Esophagus squamous epithelium (tissue), 5 donors: ENCODE measurements around the gene PMEL. TPM values are rescaled to one million over a fixed set of nuclear protein-coding genes. Genes with fewer than 3 reads are reported as not detected.

Experiments used
- DNase-seq: peaks from one replicate; lab custom pipeline; 2025; lab: John Stamatoyannopoulos, UW
- H3K27ac ChIP-seq, 4 donors: fragments of 200-600 bp; sonication (generic); one replicate each; pipeline ENCODE4 v1.5.1; 2016 to 2019; ENCODE audit warnings: mild to moderate bottlenecking in 1 of 4
- H3K27me3 ChIP-seq, 4 donors: fragments of 200-600 bp; sonication (generic); 1 replicate in 3 of 4; 2 replicates in 1 of 4; pipeline versions ENCODE4 v1.5.1 to v1.6.0; 2017 to 2021; ENCODE audit warnings: antibody characterized with exemption in 1 of 4
- H3K36me3 ChIP-seq, 3 donors: fragments of 200-600 bp; sonication (generic); one replicate each; pipeline ENCODE4 v1.5.1; 2016 to 2019
- H3K4me1 ChIP-seq, 3 donors: fragments of 200-600 bp; sonication (generic); one replicate each; pipeline ENCODE4 v1.5.1; 2017 to 2019
- H3K4me3 ChIP-seq, 4 donors: fragments of 200-600 bp; sonication (generic); 1 replicate in 3 of 4; 2 replicates in 1 of 4; pipeline ENCODE4 v1.5.1; 2016 to 2019; ENCODE audit warnings: mild to moderate bottlenecking in 2 of 4, moderate library complexity in 1 of 4
- H3K9me3 ChIP-seq, 3 donors: fragments of 200-600 bp; sonication (generic); one replicate each; pipeline ENCODE4 v1.5.1; 2016 to 2019
- CTCF ChIP-seq, 6 experiments: fragments of 450-650 bp in 4 of 6; fragments of 200-600 bp in 2 of 6; sonication (generic) in 2 of 6; IDR thresholded peaks; one replicate each; pipeline ENCODE4 v1.5.1; 2016 to 2019; ENCODE audit warnings: antibody characterized with exemption in 6 of 6, mild to moderate bottlenecking in 4 of 6, moderate library complexity in 4 of 6
- POLR2A ChIP-seq, 4 donors: fragments of 450-650 bp; IDR thresholded peaks; one replicate each; pipeline ENCODE4 v1.6.1; 2017; ENCODE audit warnings: antibody characterized with exemption in 4 of 4, mild to moderate bottlenecking in 4 of 4, moderate library complexity in 3 of 4
- WGBS, 2 donors: methylation state at CpG; one replicate each; pipeline ENCODE4 v1.1.5; 2018; 5-methylcytosine and 5-hydroxymethylcytosine counted together
- intact Hi-C: fragments of 100-400 bp; cut with DNase I; formaldehyde crosslinking; loops from one replicate; pipeline ENCODE4 v1.15.0; 2022
- total RNA-seq, 4 donors: library from RNA; depleted of rRNA; stranded (reverse); fragments of >200 nt; gene quantifications; one replicate each; pipeline ENCODE4 v1.1.0, GENCODE V29; 2016
- donor health status: DM: yes; HTN: yes; CAD: no.

Gene PMEL
- total RNA-seq, 4 donors from 2014 or later, result 0.48 to 3.4 (median 0.67) TPM

GRCh38 chr12:55963760-55964159 lies 2.1 kb downstream of the PMEL start:
- Histone ChIP-seq H3K9me3 (no peaks in the 10 kb centered on the region), H3K4me3 (no peak overlapping the region), H3K36me3 (peaks cover 0 to 4% (median 0%) of the 10 kb centered on the region in 3 donors), H3K4me1 (peaks cover 9 to 30% (median 12%) of the 10 kb centered on the region in 3 donors), H3K27me3 (no peaks in the 10 kb centered on the region), H3K27ac (no peak overlapping the region)
- no peak for DNase-seq
- TF ChIP-seq CTCF (IDR thresholded peaks at IDR 0.05) (no peak), POLR2A (IDR thresholded peaks at IDR 0.05) (no peak)
- intact Hi-C loops, result no loop called here
- 74 to 76% methylated on average over 2 of the region's 2 CpGs for WGBS, 2 donors

DNA sequence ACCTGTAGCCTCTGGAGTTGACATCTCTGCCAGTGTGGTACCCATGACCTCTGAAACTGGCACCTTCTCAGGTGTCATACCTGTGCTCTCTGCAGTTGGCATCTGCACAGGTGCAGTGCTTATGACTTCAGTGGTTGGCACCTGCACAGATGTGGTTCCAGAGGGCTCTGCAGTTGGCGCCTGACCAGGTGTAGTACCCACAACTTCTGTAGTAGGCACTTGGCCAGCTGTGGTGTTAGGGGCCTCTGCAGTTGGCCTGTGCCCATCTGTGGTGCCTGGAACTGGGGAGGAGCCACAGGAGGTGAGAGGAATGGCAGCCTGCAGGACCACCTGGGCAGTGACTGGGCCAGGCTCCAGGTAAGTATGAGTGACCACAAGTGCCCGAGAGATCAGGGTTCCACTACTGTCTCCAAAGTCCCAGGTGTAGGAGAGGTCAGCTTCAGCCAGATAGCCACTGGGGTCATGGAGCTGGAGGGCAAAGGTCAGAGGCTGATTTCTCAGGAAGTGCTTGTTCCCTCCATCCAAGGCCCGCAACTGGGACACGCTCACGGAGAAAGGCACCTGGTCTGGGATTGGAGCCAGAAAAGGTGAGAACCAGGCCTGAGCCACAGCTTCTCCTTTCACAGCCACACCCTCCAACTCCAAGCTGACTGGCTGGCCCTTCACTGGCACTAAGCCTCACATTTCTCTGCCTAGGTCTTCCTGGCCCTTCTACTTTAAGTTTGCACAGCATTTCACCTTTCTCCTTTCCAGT lies 8.6 kb downstream of the PMEL start:
- 42 to 43% methylated on average over 3 to 4 of the region's 5 CpGs for WGBS, 2 donors
- peaks cover 13 to 33% (median 13%) of the 10 kb centered on the region in 3 donors for H3K36me3 ChIP-seq
- H3K4me1 ChIP-seq, result peaks cover 12 to 46% (median 13%) of the 10 kb centered on the region in 3 donors
- H3K27ac ChIP-seq, result peak overlapping the region; percentile 54 to 77 (median 64)
- H3K9me3 ChIP-seq, result no peaks in the 10 kb centered on the region
- DNase-seq, result no peak
- intact Hi-C loops, result no loop called here
- H3K27me3 ChIP-seq, result no peaks in the 10 kb centered on the region
- H3K4me3 ChIP-seq, result no peak overlapping the region
- no peak for TF ChIP-seq CTCF (IDR thresholded peaks at IDR 0.05)
- TF ChIP-seq POLR2A (IDR thresholded peaks at IDR 0.05), result peak in 1 of 4 donors; percentile 9

DNA sequence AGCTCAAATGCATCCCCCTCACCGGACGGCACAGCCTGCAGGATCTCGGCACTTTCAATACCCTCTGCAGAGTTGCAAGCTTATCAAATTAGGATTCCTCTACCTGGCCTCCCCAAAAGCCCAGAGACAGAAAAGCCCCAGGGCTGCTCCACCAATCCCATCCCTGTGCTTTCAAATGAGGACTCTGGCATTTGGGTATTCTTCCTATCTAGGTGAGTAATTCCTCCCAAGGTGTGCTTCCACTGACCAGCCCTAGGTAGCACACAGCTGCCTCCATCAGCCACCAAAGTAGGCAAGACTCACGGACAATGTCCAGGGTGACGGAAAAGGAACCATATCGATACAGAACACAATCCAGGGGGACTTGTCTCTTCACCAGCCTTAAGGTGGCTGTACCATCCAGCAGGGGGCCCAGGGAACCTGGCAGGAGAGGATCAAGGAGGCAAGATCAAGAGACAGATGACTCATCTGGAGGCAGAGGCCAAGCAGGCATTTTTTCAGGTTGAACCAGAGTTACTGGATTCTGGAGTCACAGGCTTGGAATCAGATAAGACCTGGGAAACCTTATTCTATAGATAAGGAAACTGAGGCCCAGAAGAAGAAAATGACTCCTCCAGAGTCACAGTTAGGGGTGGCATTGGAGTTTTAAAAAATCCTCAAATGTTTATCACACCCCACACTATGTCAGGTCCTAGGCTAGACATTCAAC lies 9.9 kb downstream of the PMEL start:
- 54 to 67% methylated on average over 4 to 5 of the region's 6 CpGs for WGBS, 2 donors
- TF ChIP-seq CTCF (IDR thresholded peaks at IDR 0.05) (peak in 5 of 6 experiments; percentile 32 to 71 (median 56)), POLR2A (IDR thresholded peaks at IDR 0.05) (no peak)
- intact Hi-C loops, result no loop called here

DNA sequence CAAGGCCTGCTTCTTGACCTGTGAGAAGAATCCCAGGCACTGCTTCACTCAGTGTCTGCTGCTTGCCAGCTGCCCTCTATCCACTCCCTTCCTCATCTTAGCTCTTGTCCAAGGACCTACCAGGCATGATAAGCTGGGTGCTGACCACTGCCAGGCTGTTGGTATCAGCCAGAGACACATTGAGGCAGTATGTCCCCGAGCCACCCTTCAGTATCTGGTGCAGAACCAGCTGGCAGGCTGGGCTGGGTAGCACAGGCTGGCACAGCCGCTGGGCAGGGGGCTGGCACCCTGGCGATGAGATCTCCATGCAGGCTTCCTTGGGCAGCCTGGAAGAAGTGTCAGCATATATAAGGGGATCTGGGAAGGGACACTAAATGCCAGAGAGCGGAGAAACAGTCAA lies 10.5 kb downstream of the PMEL start:
- no peak for DNase-seq
- 67 to 83% methylated on average over 1 of the region's 4 CpGs for WGBS, 2 donors
- Histone ChIP-seq H3K36me3 (peaks cover 17 to 52% (median 27%) of the 10 kb centered on the region in 3 donors), H3K4me1 (peaks cover 12 to 46% (median 13%) of the 10 kb centered on the region in 3 donors), H3K4me3 (no peak overlapping the region), H3K27me3 (no peaks in the 10 kb centered on the region), H3K27ac (peak overlapping the region in 3 of 4 donors; percentile 57 to 77 (median 57)), H3K9me3 (no peaks in the 10 kb centered on the region)
- intact Hi-C loops, result no loop called here
- TF ChIP-seq CTCF (IDR thresholded peaks at IDR 0.05) (no peak), POLR2A (IDR thresholded peaks at IDR 0.05) (no peak)

More for the DNA sequence above, 9.9 kb downstream of the PMEL start:
- DNase-seq, result no peak
- Histone ChIP-seq H3K27ac (peak overlapping the region; percentile 9 to 77 (median 57)), H3K4me3 (no peak overlapping the region), H3K27me3 (no peaks in the 10 kb centered on the region), H3K9me3 (no peaks in the 10 kb centered on the region), H3K36me3 (peaks cover 17 to 46% (median 25%) of the 10 kb centered on the region in 3 donors), H3K4me1 (peaks cover 12 to 46% (median 13%) of the 10 kb centered on the region in 3 donors)

DNA sequence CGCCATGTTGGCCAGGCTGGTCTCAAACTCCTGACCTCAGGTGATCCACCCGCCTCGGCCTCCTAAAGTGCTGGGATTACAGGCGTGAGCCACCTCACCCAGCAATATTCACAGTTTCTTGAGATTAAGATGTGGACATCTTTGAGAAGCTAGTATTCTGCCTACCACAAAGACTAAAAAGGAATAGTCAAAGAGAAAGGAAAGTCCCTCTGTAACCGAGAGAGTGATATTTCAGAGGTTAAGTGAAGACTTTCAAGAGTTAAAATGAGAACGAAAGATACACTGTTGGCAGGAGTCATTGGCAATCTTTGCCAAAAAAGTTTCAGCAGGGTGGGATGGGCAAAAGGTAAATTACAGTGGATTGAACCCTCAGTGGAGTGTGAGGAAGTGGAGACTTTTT lies 19.3 kb downstream of the PMEL start:
- WGBS, 2 donors, result 70 to 77% methylated on average over 4 to 6 of the region's 6 CpGs
- intact Hi-C loops, result no loop called here

More for the DNA sequence above, 19.3 kb downstream of the PMEL start:
- H3K4me3 ChIP-seq, result no peak overlapping the region
- H3K27me3 ChIP-seq, result no peaks in the 10 kb centered on the region
- peaks cover 12 to 100% (median 61%) of the 10 kb centered on the region in 3 donors for H3K36me3 ChIP-seq
- no peak overlapping the region for H3K27ac ChIP-seq
- no peak for TF ChIP-seq CTCF (IDR thresholded peaks at IDR 0.05)
- TF ChIP-seq POLR2A (IDR thresholded peaks at IDR 0.05), result no peak
- H3K9me3 ChIP-seq, result no peaks in the 10 kb centered on the region
- peaks cover 0 to under 1% (median 0%) of the 10 kb centered on the region in 3 donors for H3K4me1 ChIP-seq
- no peak for DNase-seq
